Prostate gland (tissue), 2 donors: ENCODE measurements around the gene ENTPD3.

Source experiments
- CTCF ChIP-seq, 4 experiments: fragments of 200-600 bp in 2 of 4; fragments of 450-650 bp in 2 of 4; sonication (generic) in 2 of 4; IDR thresholded peaks; 1 replicate in 3 of 4; 2 replicates in 1 of 4; pipeline ENCODE4 v1.5.1; 2016 to 2019; ENCODE audit warnings: antibody characterized with exemption in 4 of 4, mild to moderate bottlenecking in 2 of 4, moderate library complexity in 2 of 4
- POLR2A ChIP-seq: fragments of 450-650 bp; IDR thresholded peaks from one replicate; pipeline ENCODE4 v1.6.1; 2016; ENCODE audit warnings: antibody characterized with exemption, mild to moderate bottlenecking
- POLR2AphosphoS5 ChIP-seq: sonication (generic); formaldehyde crosslinking; IDR thresholded peaks from one replicate; pipeline ENCODE4 v1.6.1; 2017; ENCODE audit warnings: antibody characterized with exemption

DNA sequence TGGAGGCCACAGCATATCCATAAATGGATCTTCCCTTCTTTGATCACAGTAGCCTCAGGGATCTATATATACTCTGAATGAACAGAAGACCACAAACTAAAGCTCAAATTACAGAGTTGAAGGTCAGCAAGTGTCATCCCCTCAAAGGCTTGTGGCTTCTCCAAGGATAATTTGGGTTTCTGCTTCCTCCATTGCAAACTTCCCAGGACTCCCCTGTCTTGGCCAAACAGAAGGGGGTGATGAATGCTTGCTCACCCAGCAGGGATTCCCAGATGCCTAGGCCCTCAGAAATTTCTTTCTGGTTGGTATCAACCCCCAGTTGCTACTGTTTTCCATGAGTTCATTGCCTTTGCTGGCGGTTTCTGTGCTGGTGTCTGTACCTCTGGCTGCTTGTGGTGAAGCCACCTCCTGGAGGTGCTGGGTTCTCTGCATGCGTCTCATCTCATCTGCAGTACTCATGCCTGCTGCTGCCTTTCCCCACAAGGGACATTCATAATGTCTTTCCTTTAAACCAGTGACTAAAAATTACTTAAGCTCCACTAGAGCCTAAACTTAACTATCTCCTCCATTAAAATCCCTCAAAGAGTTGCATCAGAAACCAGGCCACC lies 17.7 kb downstream of the ENTPD3 start:
- TF ChIP-seq CTCF (IDR thresholded peaks at IDR 0.05) (no peak), POLR2A (no peak), POLR2AphosphoS5 (no peak)
